Suppressor macrophage treated with lipopolysaccharide for 1 hour (primary cell): Measurements from ENCODE around the gene PLGLB1.
A peak's percentile ranks its signal among the peaks of the same experiment; 100 is the strongest.
"Not testable (repeated sequence)": the region's sequence is repeated elsewhere in the genome, so short reads cannot be mapped to it uniquely, and the experiment has no call there.

Source experiments
- DNase-seq, 3 donors: peaks; one replicate each; pipeline ENCODE4 v3.0.0-alpha.2; 2020 to 2022

PLGLB1 gene

GRCh38 chr2:87021744-87022143 lies at the start of gene PLGLB1:
PLGLB1 (minus strand) TSS chr2:87021844; CDS start chr2:87021783, 61 bp downstream.
- DNase-seq = not testable (repeated sequence)

GRCh38 chr2:87064305-87064704 lies 42.7 kb upstream of the PLGLB1 start:
- DNase-seq = not testable (repeated sequence)

- peak; percentile 2 to 20 (median 14) for DNase-seq
These were observed 41.8 kb upstream of the PLGLB1 start for GRCh38 chr2:87063431-87063830.

- DNase-seq = not testable (repeated sequence)
These were observed 39.9 kb upstream of the PLGLB1 start for GRCh38 chr2:87061519-87061918.

- DNase-seq = not testable (repeated sequence)
These were observed 36.0 kb upstream of the PLGLB1 start for GRCh38 chr2:87057606-87058005.

- not testable (repeated sequence) for DNase-seq
These were observed 35.2 kb upstream of the PLGLB1 start for GRCh38 chr2:87056843-87057242.

GRCh38 chr2:87056435-87056834 lies 34.8 kb upstream of the PLGLB1 start:
- DNase-seq = not testable (repeated sequence)

GRCh38 chr2:87054375-87054774 lies 32.7 kb upstream of the PLGLB1 start:
- not testable (repeated sequence) for DNase-seq

GRCh38 chr2:87041321-87041978 lies 19.8 kb upstream of the PLGLB1 start:
- not testable (repeated sequence) for DNase-seq

GRCh38 chr2:87028607-87029006 lies 7.0 kb upstream of the PLGLB1 start:
- not testable (repeated sequence) for DNase-seq

GRCh38 chr2:87026816-87027215 lies 5.2 kb upstream of the PLGLB1 start:
- DNase-seq = not testable (repeated sequence)

GRCh38 chr2:87025927-87026326 lies 4.3 kb upstream of the PLGLB1 start:
- not testable (repeated sequence) for DNase-seq

- not testable (repeated sequence) for DNase-seq
These were observed 2.5 kb upstream of the PLGLB1 start for GRCh38 chr2:87023988-87024615.

GRCh38 chr2:87021043-87021442 lies 601 bp downstream of the PLGLB1 start:
- DNase-seq = not testable (repeated sequence)

- not testable (repeated sequence) for DNase-seq
These were observed 2.6 kb downstream of the PLGLB1 start for GRCh38 chr2:87019053-87019452.

- not testable (repeated sequence) for DNase-seq
These were observed 7.0 kb downstream of the PLGLB1 start for GRCh38 chr2:87014489-87015169.

GRCh38 chr2:87004398-87004797 lies 17.2 kb downstream of the PLGLB1 start:
- DNase-seq = not testable (repeated sequence)
